Immature natural killer cell (primary cell): Measurements from ENCODE around the gene CLEC4M. TPM values are rescaled to one million over a fixed set of nuclear protein-coding genes. Genes with fewer than 3 reads are reported as not detected.

Experiments used
- DNase-seq, 3 donors: peaks; one replicate each; pipeline ENCODE4 v3.0.0; 2022; ENCODE audit warnings: mixed read lengths in 1 of 3
- H3K27ac Mint-ChIP-seq, 6 donors: one replicate each; pipeline ENCODE4 v1.8.0; 2020; ENCODE audit warnings: mixed read lengths in 6 of 6, mild to moderate bottlenecking in 5 of 6, inconsistent platforms in 4 of 6, moderate library complexity in 3 of 6
- H3K27me3 Mint-ChIP-seq, 3 donors: one replicate each; pipeline ENCODE4 v1.8.0; 2020 to 2021; ENCODE audit warnings: low read depth in 3 of 3, mild to moderate bottlenecking in 3 of 3, mixed read lengths in 3 of 3, moderate library complexity in 3 of 3, inconsistent platforms in 1 of 3
- H3K36me3 Mint-ChIP-seq, 3 donors: one replicate each; pipeline ENCODE4 v1.8.0; 2020; ENCODE audit warnings: mixed read lengths in 3 of 3, inconsistent platforms in 2 of 3, mild to moderate bottlenecking in 2 of 3
- H3K4me1 Mint-ChIP-seq, 2 donors: one replicate each; pipeline ENCODE4 v1.8.0; 2020; ENCODE audit warnings: inconsistent platforms in 2 of 2, mild to moderate bottlenecking in 2 of 2, mixed read lengths in 2 of 2, moderate library complexity in 1 of 2
- H3K4me3 Mint-ChIP-seq, 5 donors: one replicate each; pipeline ENCODE4 v1.8.0; 2020; ENCODE audit warnings: mild to moderate bottlenecking in 5 of 5, mixed read lengths in 5 of 5, inconsistent platforms in 3 of 5, moderate library complexity in 3 of 5
- H3K9me3 Mint-ChIP-seq, 6 donors: one replicate each; pipeline ENCODE4 v1.8.0; 2020; ENCODE audit warnings: mild to moderate bottlenecking in 6 of 6, mixed read lengths in 6 of 6, inconsistent platforms in 4 of 6, moderate library complexity in 3 of 6
- polyA plus RNA-seq, 3 donors: library from polyadenylated mRNA; unstranded; fragments of 300-500 nt; fragmentation: Illumina TruSeq; gene quantifications; one replicate each; pipeline ENCODE4 v1.2.3, GENCODE V29; 2021

The CLEC4M gene
- polyA plus RNA-seq, 3 donors from 2014 or later: not detected

DNA sequence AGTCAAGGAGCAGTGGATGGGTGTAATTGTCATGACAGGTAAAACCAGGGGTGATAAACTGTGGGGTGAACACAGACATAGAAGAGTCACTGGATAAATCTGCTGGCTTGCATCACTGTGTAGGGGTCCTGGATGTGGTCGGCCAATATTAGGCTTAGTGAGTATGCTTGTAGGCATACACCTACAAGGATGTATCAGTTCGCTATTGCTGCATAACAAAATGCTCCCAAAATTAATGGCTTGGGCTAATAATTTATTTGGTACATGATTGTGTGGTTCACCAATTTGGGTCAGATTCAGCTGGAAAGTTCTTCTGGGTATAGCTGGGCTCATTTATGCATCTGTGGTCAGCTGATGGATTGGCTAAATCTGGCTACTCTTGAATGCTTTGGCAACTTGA is 55.8 kb downstream of the CLEC4M start:
- peaks cover 2 to 30% (median 2%) of the 10 kb centered on the region in 3 donors for H3K27me3 Mint-ChIP-seq
- peaks cover 0 to 2% (median 0%) of the 10 kb centered on the region in 6 donors for H3K9me3 Mint-ChIP-seq
- H3K4me3 Mint-ChIP-seq: no peak overlapping the region

More for the DNA sequence above, 55.8 kb downstream of the CLEC4M start:
- no peak overlapping the region for H3K27ac Mint-ChIP-seq
- H3K36me3 Mint-ChIP-seq: no peaks in the 10 kb centered on the region
- peaks cover 12 to 13% of the 10 kb centered on the region in 2 donors for H3K4me1 Mint-ChIP-seq
- no peak for DNase-seq

Other genes starting within 250 kb of the CLEC4M start
- 1 to 10 TPM; 1.3 to 3.1 (median 1.8) TPM for gene ZNF358, start 247.1 kb upstream of the CLEC4M start, polyA plus RNA-seq
- gene MCOLN1, start 240.6 kb upstream of the CLEC4M start, polyA plus RNA-seq: 10 to 100 TPM in 1 of 3 donors, 1 to 10 TPM in 2; 6.6 to 17.1 (median 9.5) TPM
- 10 to 100 TPM in 1 of 3 donors, 1 to 10 TPM in 2; 4.9 to 17.5 (median 9.8) TPM for gene PNPLA6, start 227.5 kb upstream of the CLEC4M start, polyA plus RNA-seq
- gene CAMSAP3, start 167.4 kb upstream of the CLEC4M start, polyA plus RNA-seq: not detected
- gene XAB2, start 133.7 kb upstream of the CLEC4M start, polyA plus RNA-seq: 10 to 100 TPM in 2 of 3 donors, 1 to 10 TPM in 1; 5.5 to 13.3 (median 12.4) TPM
- 100 to 1,000 TPM; 107 to 376 (median 255) TPM for gene PET100, start 133.4 kb upstream of the CLEC4M start, polyA plus RNA-seq
- under 1 TPM in 1 of 3 donors, not detected in 2; 0.58 TPM for gene PCP2, start 129.5 kb upstream of the CLEC4M start, polyA plus RNA-seq
- 100 to 1,000 TPM in 2 of 3 donors, 10 to 100 TPM in 1; 73.7 to 115 (median 100) TPM for gene STXBP2, start 126.1 kb upstream of the CLEC4M start, polyA plus RNA-seq
- gene RETN, start 94.2 kb upstream of the CLEC4M start, polyA plus RNA-seq: 1 to 10 TPM in 1 of 3 donors, not detected in 2; 1.4 TPM
- under 1 TPM in 1 of 3 donors, not detected in 2; 0.14 TPM for gene MCEMP1, start 86.2 kb upstream of the CLEC4M start, polyA plus RNA-seq
- gene TRAPPC5, start 82.4 kb upstream of the CLEC4M start, polyA plus RNA-seq: 100 to 1,000 TPM; 109 to 217 (median 115) TPM
- gene FCER2, start 61.1 kb upstream of the CLEC4M start, polyA plus RNA-seq: under 1 TPM in 2 of 3 donors, not detected in 1; 0.29 to 0.50 TPM
- under 1 TPM in 1 of 3 donors, not detected in 2; 0.43 TPM for gene CLEC4G, start 31.1 kb upstream of the CLEC4M start, polyA plus RNA-seq
- gene CD209, start 15.7 kb upstream of the CLEC4M start, polyA plus RNA-seq: not detected
- gene EVI5L, start 67.0 kb downstream of the CLEC4M start, polyA plus RNA-seq: 1 to 10 TPM; 1.6 to 5.1 (median 2.7) TPM
- not detected for gene PRR36, start 111.1 kb downstream of the CLEC4M start, polyA plus RNA-seq
- not detected for gene LRRC8E, start 125.3 kb downstream of the CLEC4M start, polyA plus RNA-seq
- 1 to 10 TPM; 2.0 to 4.4 (median 2.7) TPM for gene MAP2K7, start 140.6 kb downstream of the CLEC4M start, polyA plus RNA-seq
- gene TGFBR3L, start 151.6 kb downstream of the CLEC4M start, polyA plus RNA-seq: under 1 TPM in 1 of 3 donors, not detected in 2; 0.86 TPM
- 10 to 100 TPM; 15.6 to 31.1 (median 17.0) TPM for gene SNAPC2, start 157.1 kb downstream of the CLEC4M start, polyA plus RNA-seq
- gene CTXN1, start 162.9 kb downstream of the CLEC4M start, polyA plus RNA-seq: not detected
- 10 to 100 TPM; 12.7 to 22.1 (median 14.7) TPM for gene TIMM44, start 180.4 kb downstream of the CLEC4M start, polyA plus RNA-seq
- 10 to 100 TPM; 48.9 to 62.0 (median 54.1) TPM for gene ELAVL1, start 242.4 kb downstream of the CLEC4M start, polyA plus RNA-seq